Activated naive CD8-positive, alpha-beta T cell treated with anti-CD3 and anti-CD28 coated beads, Interleukin-2, amount 10 ng/mL, durations not matched to agents 7 days and 5 days (primary cell): Measurements from ENCODE around the gene GLYATL3. TPM values are rescaled to one million over a fixed set of nuclear protein-coding genes. Genes with fewer than 3 reads are reported as not detected.
A peak's percentile ranks its signal among the peaks of the same experiment; 100 is the strongest.

ENCODE experiments used
- ATAC-seq: fragments of 150-1000 bp; cut with Tn5 transposase; one replicate; pipeline ENCODE4 v1.10.0; 2021; ENCODE audit warnings: low read depth, moderate library complexity
- POLR2A ChIA-PET: fragments of 350-600 bp; sonication (Branson Sonifier 250); formaldehyde crosslinking; loops from one replicate; lab custom pipeline; 2021; ENCODE audit warnings: antibody characterized with exemption; lab: Charles Lee
- DNase-seq: peaks from one replicate; pipeline ENCODE4 v3.0.0; 2021
- H3K27ac Mint-ChIP-seq: one replicate; pipeline ENCODE4 v1.8.0; 2022; ENCODE audit warnings: mild to moderate bottlenecking, mixed read lengths
- H3K27me3 Mint-ChIP-seq: one replicate; pipeline ENCODE4 v1.8.0; 2022; ENCODE audit warnings: mild to moderate bottlenecking, moderate library complexity, mixed read lengths
- H3K36me3 Mint-ChIP-seq: one replicate; pipeline ENCODE4 v1.8.0; 2021; ENCODE audit warnings: mild to moderate bottlenecking, mixed read lengths
- H3K4me1 Mint-ChIP-seq: one replicate; pipeline ENCODE4 v1.8.0; 2021; ENCODE audit warnings: mixed read lengths
- H3K4me3 Mint-ChIP-seq: one replicate; pipeline ENCODE4 v1.8.0; 2022; ENCODE audit warnings: mild to moderate bottlenecking, moderate library complexity, mixed read lengths
- H3K9me3 Mint-ChIP-seq: one replicate; pipeline ENCODE4 v1.8.0; 2021; ENCODE audit warnings: mixed read lengths
- total RNA-seq, 2 experiments: library from RNA; stranded (reverse); gene quantifications; one replicate each; pipeline ENCODE4 v1.2.3, GENCODE V29; 2021

The GLYATL3 gene
- total RNA-seq, 2 experiments from 2014 or later = not detected

DNA sequence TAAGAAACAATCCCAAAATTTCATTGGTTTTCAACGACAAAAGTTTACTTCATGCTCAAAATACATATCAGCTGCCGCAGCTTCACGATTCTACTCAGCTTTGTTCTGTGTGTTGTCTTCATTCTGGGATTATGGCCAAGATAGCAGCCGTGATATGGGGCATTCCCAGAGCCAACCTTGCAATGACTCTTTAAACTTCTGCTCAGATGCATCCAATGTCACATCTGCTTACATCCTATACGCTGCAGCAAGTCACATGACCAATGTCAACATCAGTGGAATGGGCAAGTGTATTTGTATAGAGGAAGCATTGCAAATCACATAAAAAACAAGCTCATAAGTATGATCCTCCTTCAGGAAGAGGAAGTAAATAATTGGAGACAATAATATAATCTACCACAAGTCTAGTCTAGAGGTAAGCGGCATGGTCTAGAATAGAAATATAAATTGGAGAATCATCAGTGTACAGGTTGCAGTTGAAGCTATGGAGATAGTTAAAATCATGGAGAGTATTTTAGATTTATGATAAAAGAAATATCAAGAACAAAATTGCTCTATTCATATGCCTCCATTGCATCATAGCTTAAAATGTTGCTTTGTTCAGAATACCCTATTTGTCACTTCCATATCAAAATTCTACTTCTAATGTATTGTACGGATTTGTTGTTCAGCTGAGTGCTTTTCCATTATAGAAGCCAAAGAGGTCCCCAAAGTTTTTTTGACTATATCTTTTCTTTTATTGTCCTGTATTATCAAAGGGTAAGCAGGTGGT, 43.5 kb downstream of the GLYATL3 start:
- Mint-ChIP-seq H3K4me1 (no peaks in the 10 kb centered on the region), H3K4me3 (no peak overlapping the region), H3K27ac (no peak overlapping the region), H3K27me3 (peaks cover 19% of the 10 kb centered on the region), H3K36me3 (no peaks in the 10 kb centered on the region), H3K9me3 (no peaks in the 10 kb centered on the region)
- no peak for ATAC-seq
- POLR2A ChIA-PET = no interaction called here
- DNase-seq = no peak

DNA sequence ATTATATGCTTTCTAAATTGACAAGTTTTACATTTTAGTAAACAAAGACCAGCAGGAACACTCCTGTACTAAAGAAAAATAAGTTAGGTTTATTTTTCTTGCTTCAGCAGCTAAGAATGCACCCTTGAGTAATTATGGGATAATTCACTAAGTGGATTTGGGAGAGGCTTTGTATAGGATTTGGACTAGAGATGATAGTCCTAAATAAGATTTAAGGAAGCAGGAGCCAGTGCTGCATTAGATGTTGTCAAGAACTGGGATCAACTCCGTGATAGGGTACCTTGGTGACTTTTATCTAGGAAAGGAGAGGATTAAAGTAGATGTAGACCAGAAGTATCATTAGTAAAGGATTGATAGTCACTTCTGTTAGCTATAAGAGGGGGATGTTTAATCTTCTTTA, 46.6 kb downstream of the GLYATL3 start:
- POLR2A ChIA-PET = interaction anchor here (0.8 kb wide), 1 partner anchor 14 kb away, joined by 3 read pairs; no protein-coding TSS in a partner anchor
- no peak overlapping the region for H3K4me3 Mint-ChIP-seq
- ATAC-seq (no peak), DNase-seq (no peak)
- no peaks in the 10 kb centered on the region for H3K36me3 Mint-ChIP-seq
- H3K27ac Mint-ChIP-seq = no peak overlapping the region
- peaks cover 7% of the 10 kb centered on the region for H3K4me1 Mint-ChIP-seq
- H3K27me3 Mint-ChIP-seq = peaks cover 30% of the 10 kb centered on the region
- H3K9me3 Mint-ChIP-seq = no peaks in the 10 kb centered on the region

DNA sequence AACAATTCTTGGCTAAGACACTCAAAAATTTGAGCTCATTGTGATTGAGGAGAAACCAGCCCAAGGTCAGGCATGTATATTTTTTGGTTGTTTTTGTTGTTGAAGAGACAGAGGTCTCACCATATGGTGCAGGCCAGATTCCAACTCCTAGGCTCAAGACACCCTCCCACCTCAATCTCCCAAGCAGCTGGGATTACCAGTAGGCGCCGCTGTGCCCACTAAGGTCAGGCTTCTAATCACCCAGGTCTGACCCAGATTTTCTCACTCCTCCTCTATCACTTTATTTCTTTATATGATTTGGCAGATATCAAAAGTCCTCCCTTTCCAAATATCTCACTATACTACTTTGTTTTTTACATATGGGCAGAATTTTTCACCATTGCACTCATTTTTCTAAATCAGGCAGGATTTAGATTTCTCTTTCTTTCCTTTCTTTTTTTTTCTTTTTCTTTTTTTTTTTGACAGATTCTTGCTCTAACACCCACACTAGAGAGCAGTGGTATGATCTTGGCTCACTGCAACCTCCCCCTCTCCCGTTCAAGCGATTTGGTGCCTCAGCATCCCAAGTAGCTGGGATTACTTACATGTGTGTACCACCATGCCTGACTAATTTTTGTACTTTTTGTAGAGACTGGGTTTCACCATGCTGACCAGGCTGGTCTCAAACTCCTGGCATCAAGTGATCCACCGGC, 49.0 kb downstream of the GLYATL3 start:
- Mint-ChIP-seq H3K27me3 (peaks cover 32% of the 10 kb centered on the region), H3K9me3 (no peaks in the 10 kb centered on the region), H3K4me3 (no peak overlapping the region), H3K4me1 (peaks cover 12% of the 10 kb centered on the region), H3K27ac (no peak overlapping the region), H3K36me3 (no peaks in the 10 kb centered on the region)
- POLR2A ChIA-PET = no interaction called here
- DNase-seq (no peak), ATAC-seq (no peak)

DNA sequence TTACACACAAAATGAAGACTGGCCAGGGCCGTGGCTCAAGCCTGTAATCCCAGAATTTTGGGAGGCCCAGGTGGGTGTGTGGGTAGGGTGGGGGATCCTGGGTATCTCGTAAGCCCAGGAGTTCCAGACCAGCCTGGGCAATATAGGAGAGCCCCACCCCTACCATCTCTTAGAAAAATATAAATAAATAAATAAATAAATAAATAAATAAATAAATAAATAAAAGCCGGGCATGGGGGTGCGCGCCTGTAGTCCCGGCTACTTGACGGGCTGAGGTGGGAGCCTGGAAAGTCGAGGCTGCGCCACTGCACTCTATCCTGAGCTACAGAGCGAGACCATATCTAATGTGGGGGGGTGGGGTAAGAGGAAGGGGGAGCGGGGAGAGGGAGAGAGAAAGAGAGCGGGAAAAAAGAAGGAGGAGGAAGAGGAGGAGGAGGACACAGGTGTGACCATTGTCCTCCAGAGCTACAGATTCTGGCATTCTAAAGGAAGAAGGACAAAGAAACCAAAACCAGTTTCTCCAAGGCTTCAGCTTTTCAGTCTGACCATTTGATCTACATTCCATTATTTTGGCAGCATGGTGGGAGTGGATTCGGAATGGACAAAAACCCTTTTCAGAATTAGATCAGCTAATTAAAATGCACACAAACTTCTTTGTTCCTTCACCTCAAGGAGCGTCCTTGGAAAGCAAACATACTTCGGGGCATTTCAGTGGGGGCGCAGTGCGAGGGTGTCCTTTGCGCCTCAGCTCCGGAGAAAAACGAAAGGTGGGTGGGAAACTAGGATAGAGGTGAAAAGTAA, 50.2 kb downstream of the GLYATL3 start:
- H3K27ac Mint-ChIP-seq = no peak overlapping the region
- peaks cover under 1% of the 10 kb centered on the region for H3K36me3 Mint-ChIP-seq
- peaks cover 33% of the 10 kb centered on the region for H3K27me3 Mint-ChIP-seq
- peaks cover 14% of the 10 kb centered on the region for H3K4me1 Mint-ChIP-seq
- H3K9me3 Mint-ChIP-seq = no peaks in the 10 kb centered on the region
- POLR2A ChIA-PET = no interaction called here
- peak overlapping the region; percentile 82 for H3K4me3 Mint-ChIP-seq
- no peak for ATAC-seq
- DNase-seq = no peak

DNA sequence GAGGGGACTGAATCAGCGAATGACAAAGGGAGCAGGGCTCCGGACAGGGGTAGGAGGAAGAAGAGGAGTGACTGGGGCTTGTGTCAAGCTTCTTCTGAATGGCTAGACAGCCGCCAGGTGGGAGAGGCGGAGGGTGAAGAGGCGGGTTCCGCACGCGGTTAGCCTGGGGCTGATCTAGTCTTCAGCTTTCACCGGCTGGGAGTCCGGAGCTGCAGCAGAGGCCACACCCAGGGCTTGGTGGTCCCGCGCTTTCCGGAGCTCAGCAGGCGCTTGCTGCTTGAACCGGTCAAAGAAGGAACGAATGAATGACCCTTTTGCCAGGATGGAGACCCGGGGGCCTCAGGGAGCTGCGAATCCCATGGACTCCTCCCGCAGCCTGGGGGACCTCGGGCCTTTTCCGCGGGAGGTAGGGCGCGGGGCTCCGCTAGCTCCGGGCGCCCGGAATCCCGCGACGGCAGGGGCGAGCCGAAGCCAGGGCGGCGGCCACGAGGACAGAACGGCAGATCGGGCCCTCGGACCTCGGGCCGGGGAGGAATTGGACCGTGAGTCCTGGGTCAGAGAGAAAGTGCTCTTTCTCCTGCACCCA, 50.9 kb downstream of the GLYATL3 start, which contains the start of gene C6orf141:
TSS of gene C6orf141 (plus strand) at position 177 of the 586 bp plus-strand sequence. CDS start at position 302, 125 bp downstream.
- DNase-seq (peak; percentile 58), ATAC-seq (peak; percentile 83)
- H3K4me3 Mint-ChIP-seq = peak within 1 kb of the TSS; percentile 82
- H3K27me3 Mint-ChIP-seq = peaks cover 31% of the 10 kb centered on the region
- POLR2A ChIA-PET = no interaction called here
- no peaks in the 10 kb centered on the region for H3K9me3 Mint-ChIP-seq
- peaks cover 1% of the 10 kb centered on the region for H3K36me3 Mint-ChIP-seq
- H3K27ac Mint-ChIP-seq = no peak within 1 kb of the TSS
- peaks cover 14% of the 10 kb centered on the region for H3K4me1 Mint-ChIP-seq

DNA sequence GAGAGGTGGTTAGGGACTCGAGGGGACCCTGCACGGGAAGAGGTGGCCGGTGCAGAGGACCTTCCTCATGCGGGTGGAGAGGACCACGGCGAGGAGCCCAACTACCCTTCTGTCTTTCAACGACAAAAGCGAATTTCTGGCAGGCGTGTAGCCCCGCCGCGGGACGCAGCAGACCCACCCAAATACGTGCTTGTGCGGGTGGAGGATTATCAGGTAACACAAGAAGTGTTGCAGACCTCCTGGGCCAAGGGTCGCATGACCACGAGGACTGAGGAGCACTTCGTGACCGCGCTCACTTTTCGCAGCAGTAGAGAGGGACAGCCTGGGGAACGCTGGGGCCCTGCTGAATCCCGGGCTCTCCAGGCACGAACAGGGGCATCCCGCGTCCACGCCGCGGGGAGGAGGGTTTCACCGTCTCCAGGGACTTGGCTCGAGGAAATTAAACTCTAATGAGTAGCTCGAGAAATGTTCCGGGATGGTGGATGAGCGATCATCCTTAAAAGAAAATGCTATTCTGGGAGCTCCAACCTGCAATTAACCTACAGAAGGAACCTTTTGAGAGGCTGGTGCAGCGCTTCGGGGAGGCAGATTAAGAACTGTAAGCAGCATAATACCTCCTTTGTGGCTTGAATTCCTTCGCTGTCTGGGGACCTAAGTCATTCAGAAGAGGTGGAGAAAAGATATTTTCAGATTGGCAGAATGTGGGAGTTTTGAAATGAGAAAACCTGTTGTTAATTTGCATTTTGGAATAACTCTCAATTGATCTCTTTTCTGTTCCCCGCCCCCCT, 51.5 kb downstream of the GLYATL3 start:
- H3K4me1 Mint-ChIP-seq = peaks cover 14% of the 10 kb centered on the region
- DNase-seq = peak; percentile 39
- H3K4me3 Mint-ChIP-seq = peak overlapping the region; percentile 82
- H3K9me3 Mint-ChIP-seq = no peaks in the 10 kb centered on the region
- POLR2A ChIA-PET = no interaction called here
- H3K27me3 Mint-ChIP-seq = peaks cover 27% of the 10 kb centered on the region
- peak; percentile 23 for ATAC-seq
- peaks cover 1% of the 10 kb centered on the region for H3K36me3 Mint-ChIP-seq
- H3K27ac Mint-ChIP-seq = no peak overlapping the region

DNA sequence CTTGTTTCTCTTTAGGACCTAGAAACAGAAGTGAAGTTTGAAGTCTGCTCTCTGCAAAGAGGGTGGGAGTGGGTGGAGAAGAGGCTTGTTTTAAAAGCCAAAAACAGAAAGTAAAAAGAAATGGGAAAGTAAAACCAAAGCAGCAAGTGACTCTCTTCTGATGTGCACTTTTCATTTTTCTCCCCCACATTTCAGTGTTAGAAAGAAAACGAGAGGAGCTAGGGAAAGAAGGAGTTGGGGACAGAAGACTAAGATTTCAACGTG, 52.1 kb downstream of the GLYATL3 start:
- POLR2A ChIA-PET = no interaction called here
- H3K27me3 Mint-ChIP-seq = peaks cover 25% of the 10 kb centered on the region
- no peak for ATAC-seq

DNA sequence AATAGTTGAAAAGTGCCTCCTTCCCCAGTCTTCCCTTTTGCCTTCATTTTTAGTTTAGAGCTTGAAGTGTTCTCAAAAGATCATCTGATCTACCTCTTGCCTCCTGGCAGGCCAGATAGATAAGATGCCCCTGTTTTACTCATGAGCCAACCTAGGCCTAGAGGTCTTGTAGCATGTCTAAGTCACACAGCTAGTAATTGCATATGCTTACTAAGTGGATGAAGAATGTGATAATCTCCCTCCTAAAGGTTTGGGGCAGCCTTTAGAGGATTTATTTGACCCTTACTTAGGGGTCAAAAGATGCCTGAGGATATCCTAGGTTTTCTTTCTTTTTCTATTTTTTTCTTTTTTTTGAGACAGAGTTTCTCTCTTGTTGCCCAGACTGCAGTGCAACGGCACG, 52.9 kb downstream of the GLYATL3 start:
- Mint-ChIP-seq H3K9me3 (no peaks in the 10 kb centered on the region), H3K27ac (no peak overlapping the region), H3K4me3 (no peak overlapping the region), H3K27me3 (peaks cover 23% of the 10 kb centered on the region), H3K36me3 (peaks cover 1% of the 10 kb centered on the region), H3K4me1 (peaks cover 18% of the 10 kb centered on the region)
- DNase-seq = no peak
- POLR2A ChIA-PET = no interaction called here
- ATAC-seq = no peak

More for the DNA sequence above, 52.1 kb downstream of the GLYATL3 start:
- no peak for DNase-seq
- H3K9me3 Mint-ChIP-seq = no peaks in the 10 kb centered on the region
- no peak overlapping the region for H3K27ac Mint-ChIP-seq
- H3K4me1 Mint-ChIP-seq = peaks cover 18% of the 10 kb centered on the region
- peak overlapping the region; percentile 82 for H3K4me3 Mint-ChIP-seq
- peaks cover 1% of the 10 kb centered on the region for H3K36me3 Mint-ChIP-seq

DNA sequence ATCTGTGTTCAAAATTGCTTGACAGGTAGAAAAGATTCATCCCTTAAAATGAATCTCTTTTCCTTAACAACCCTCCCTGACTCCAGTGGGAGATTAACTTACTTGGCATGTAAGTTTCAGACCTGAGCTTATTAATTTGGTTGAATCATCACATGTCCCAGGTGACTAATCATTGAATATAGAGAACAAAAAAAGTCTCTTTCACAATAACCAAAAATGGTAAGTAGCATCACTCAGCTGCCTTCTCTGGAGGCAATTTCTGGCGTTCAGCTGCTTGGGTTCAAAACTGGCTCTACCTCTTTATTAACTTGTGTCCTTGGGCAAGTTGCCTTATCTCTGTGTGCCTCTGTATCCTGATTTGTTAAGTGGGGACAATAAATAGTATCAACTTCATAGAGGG, 53.7 kb downstream of the GLYATL3 start:
- H3K9me3 Mint-ChIP-seq = no peaks in the 10 kb centered on the region
- no peak overlapping the region for H3K4me3 Mint-ChIP-seq
- POLR2A ChIA-PET = no interaction called here
- ATAC-seq (no peak), DNase-seq (no peak)
- peaks cover 18% of the 10 kb centered on the region for H3K4me1 Mint-ChIP-seq
- H3K36me3 Mint-ChIP-seq = peaks cover 1% of the 10 kb centered on the region
- no peak overlapping the region for H3K27ac Mint-ChIP-seq
- H3K27me3 Mint-ChIP-seq = peaks cover 17% of the 10 kb centered on the region

DNA sequence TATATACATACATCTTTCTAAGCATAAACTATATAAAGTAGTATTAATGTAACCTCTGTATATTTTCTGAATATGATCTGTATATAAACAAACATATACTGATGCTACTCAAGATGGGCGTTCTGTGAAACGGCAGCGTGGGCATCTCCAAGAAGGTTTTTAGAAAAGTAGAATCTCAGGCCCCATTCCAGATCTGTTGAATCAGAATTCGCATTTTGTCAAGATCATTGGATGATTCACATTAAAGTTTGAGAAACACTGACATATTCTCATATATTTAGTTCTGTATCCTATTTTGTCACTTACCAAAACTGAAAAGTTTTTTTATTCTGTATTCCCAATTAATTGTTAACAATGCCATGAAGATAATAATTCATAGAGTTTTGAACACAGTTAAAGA, 56.2 kb downstream of the GLYATL3 start:
- Mint-ChIP-seq H3K36me3 (peaks cover 1% of the 10 kb centered on the region), H3K9me3 (no peaks in the 10 kb centered on the region), H3K4me3 (no peak overlapping the region), H3K27me3 (peaks cover 7% of the 10 kb centered on the region), H3K4me1 (peaks cover 13% of the 10 kb centered on the region), H3K27ac (no peak overlapping the region)
- DNase-seq (no peak), ATAC-seq (no peak)
- POLR2A ChIA-PET = no interaction called here

DNA sequence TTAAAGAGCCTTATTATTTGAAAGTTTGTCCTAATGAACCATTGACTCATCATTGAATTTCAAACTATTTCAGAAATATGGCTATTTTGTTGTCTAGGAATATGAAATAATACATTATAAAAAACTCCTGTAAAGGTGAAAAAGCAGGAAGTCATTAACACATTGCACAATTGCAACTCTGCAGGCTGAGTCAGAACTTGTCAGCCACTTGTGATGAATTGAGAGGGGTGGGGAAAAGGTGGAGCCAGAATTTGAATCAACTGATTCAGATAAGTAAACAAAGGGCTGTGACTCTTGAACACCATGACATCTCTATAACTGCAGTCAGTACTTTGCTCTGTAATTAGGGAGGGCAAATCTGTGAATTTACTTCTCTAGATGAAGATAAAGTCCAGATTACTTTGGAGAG, 56.7 kb downstream of the GLYATL3 start:
- ATAC-seq (no peak), DNase-seq (no peak)
- H3K9me3 Mint-ChIP-seq = no peaks in the 10 kb centered on the region
- POLR2A ChIA-PET = no interaction called here
- peaks cover 1% of the 10 kb centered on the region for H3K36me3 Mint-ChIP-seq
- peaks cover 10% of the 10 kb centered on the region for H3K4me1 Mint-ChIP-seq
- peaks cover 6% of the 10 kb centered on the region for H3K27me3 Mint-ChIP-seq
- no peak overlapping the region for H3K27ac Mint-ChIP-seq
- no peak overlapping the region for H3K4me3 Mint-ChIP-seq

DNA sequence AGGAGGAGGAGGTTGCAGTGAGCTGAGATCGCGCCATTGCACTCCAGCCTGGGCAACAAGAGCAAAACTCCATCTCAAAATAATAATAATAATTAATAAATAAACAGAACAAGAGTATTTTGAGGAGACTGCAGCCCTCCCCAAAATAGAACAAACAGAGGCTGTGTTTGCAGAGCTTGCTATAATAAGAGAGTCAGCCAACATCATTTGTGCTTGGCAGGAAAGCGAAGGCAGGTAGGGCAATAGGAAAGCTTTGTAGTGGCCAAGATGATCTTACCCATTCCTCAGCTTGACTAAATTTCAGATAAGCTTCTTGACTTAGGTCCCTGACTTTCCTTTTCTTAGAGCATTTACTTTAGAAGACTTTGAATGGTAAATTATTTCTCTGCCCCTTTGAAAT, 57.5 kb downstream of the GLYATL3 start:
- Mint-ChIP-seq H3K9me3 (no peaks in the 10 kb centered on the region), H3K36me3 (peaks cover 1% of the 10 kb centered on the region), H3K4me3 (no peak overlapping the region), H3K4me1 (peaks cover 5% of the 10 kb centered on the region), H3K27me3 (peaks cover 2% of the 10 kb centered on the region), H3K27ac (no peak overlapping the region)
- DNase-seq (no peak), ATAC-seq (no peak)
- POLR2A ChIA-PET = no interaction called here

DNA sequence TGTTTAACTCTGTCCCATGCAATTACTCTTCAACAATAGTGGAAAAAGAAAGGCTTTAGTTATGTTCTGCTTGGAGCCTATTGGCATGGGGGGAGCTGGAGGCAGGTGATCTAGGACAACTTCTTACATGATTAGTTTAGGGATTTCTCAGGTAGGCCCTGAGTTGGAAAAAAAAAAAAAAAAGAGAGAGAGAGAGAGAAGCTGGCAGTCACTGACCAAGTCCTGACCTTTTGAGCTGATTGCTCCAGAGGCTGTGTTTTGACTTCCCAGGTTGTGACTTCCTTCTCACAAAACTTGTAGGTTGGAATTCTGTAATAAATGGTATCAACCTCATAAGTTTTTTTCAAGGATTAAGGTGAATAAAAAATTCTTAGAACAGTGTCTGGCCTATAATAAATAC, 58.5 kb downstream of the GLYATL3 start:
- peaks cover 1% of the 10 kb centered on the region for H3K36me3 Mint-ChIP-seq
- no peak overlapping the region for H3K27ac Mint-ChIP-seq
- no peak for DNase-seq
- peaks cover 4% of the 10 kb centered on the region for H3K27me3 Mint-ChIP-seq
- POLR2A ChIA-PET = no interaction called here
- no peak overlapping the region for H3K4me3 Mint-ChIP-seq
- H3K9me3 Mint-ChIP-seq = no peaks in the 10 kb centered on the region
- ATAC-seq = no peak
- peaks cover 5% of the 10 kb centered on the region for H3K4me1 Mint-ChIP-seq
